HEK293 (cell line): ENCODE results near the gene SHROOM3.
A peak's percentile ranks its signal among the peaks of the same experiment; 100 is the strongest.

Experiments used
- CTCF ChIA-PET: fragments of 350-600 bp; formaldehyde crosslinking; extraction: SDS; loops from one replicate; lab custom pipeline; 2021; ENCODE audit warnings: antibody characterized with exemption; lab: Yijun Ruan, JAX
- POLR2A ChIA-PET: fragments of 300-600 bp; formaldehyde crosslinking; extraction: SDS; loops from one replicate; lab custom pipeline; 2020; ENCODE audit warnings: antibody characterized with exemption, inconsistent platforms; lab: Yijun Ruan, JAX
- H3K27ac ChIP-seq: fragments of 200-500 bp; sonication (Bioruptor generic); 2 replicates; pipeline ENCODE4 v1.5.1; 2014; ENCODE audit warnings: low read depth, low read length, control low read depth, inconsistent platforms; ENCODE audit errors: extremely low read depth
- H3K36me3 ChIP-seq, 2 experiments: fragments of 200-500 bp in 1 of 2; sonication (Bioruptor generic) in 1 of 2; 1 replicate in 1 of 2; 2 replicates in 1 of 2; pipeline ENCODE4 v1.5.1; 2014 to 2017; ENCODE audit warnings: inconsistent platforms in 2 of 2, low read length in 2 of 2; ENCODE audit not compliant: control insufficient read depth in 2 of 2, insufficient read depth in 1 of 2
- H3K4me1 ChIP-seq: fragments of 200-500 bp; sonication (Bioruptor generic); 2 replicates; pipeline ENCODE4 v1.5.1; 2014; ENCODE audit warnings: mild to moderate bottlenecking, low read length, inconsistent platforms; ENCODE audit not compliant: control insufficient read depth, insufficient read depth
- H3K4me3 ChIP-seq: 2 replicates; pipeline ENCODE4 v1.5.1; 2011; ENCODE audit warnings: low read depth, mild to moderate bottlenecking, control low read depth, low read length, moderate library complexity
- H3K9me3 ChIP-seq: fragments of 200-500 bp; sonication (Bioruptor generic); 2 replicates; pipeline ENCODE4 v1.5.1; 2014; ENCODE audit warnings: low read depth, low read length, inconsistent platforms; ENCODE audit not compliant: control insufficient read depth, insufficient read depth
- PRDM1 ChIP-seq: fragments of 450-650 bp; formaldehyde crosslinking; IDR thresholded peaks from 2 replicates; pipeline ENCODE4; 2016; ENCODE audit warnings: missing biosample characterization, missing genetic modification characterization
- SALL2 ChIP-seq: fragments of 450-650 bp; formaldehyde crosslinking; IDR thresholded peaks from 2 replicates; pipeline ENCODE4 v1.5.0; 2017; ENCODE audit warnings: missing biosample characterization, mild to moderate bottlenecking, missing genetic modification characterization, borderline replicate concordance
- SP3 ChIP-seq: fragments of 450-650 bp; formaldehyde crosslinking; IDR thresholded peaks from 2 replicates; pipeline ENCODE4 v1.5.1; 2016; ENCODE audit warnings: missing biosample characterization, missing genetic modification characterization
- YY2 ChIP-seq: fragments of 450-650 bp; formaldehyde crosslinking; IDR thresholded peaks from 2 replicates; pipeline ENCODE4 v1.5.1; 2016; ENCODE audit warnings: missing biosample characterization, missing genetic modification characterization
- ZEB2 ChIP-seq: fragments of 450-650 bp; formaldehyde crosslinking; IDR thresholded peaks from 2 replicates; pipeline ENCODE4 v1.5.1; 2016; ENCODE audit warnings: missing biosample characterization, missing genetic modification characterization
- ZNF140 ChIP-seq: fragments of 450-650 bp; formaldehyde crosslinking; IDR thresholded peaks from 2 replicates; pipeline ENCODE4 v1.5.1; 2016; ENCODE audit warnings: missing biosample characterization, missing genetic modification characterization
- ZNF394 ChIP-seq: fragments of 450-650 bp; formaldehyde crosslinking; IDR thresholded peaks from 2 replicates; pipeline ENCODE4 v1.5.1; 2016; ENCODE audit warnings: missing biosample characterization, missing genetic modification characterization, mild to moderate bottlenecking, moderate library complexity, borderline replicate concordance
- ZNF398 ChIP-seq: fragments of 450-650 bp; formaldehyde crosslinking; IDR thresholded peaks from 2 replicates; pipeline ENCODE4 v1.5.1; 2017; ENCODE audit warnings: missing biosample characterization, missing genetic modification characterization
- ZNF514 ChIP-seq: fragments of 450-650 bp; formaldehyde crosslinking; IDR thresholded peaks from 2 replicates; pipeline ENCODE4 v1.5.1; 2016; ENCODE audit warnings: missing biosample characterization, missing genetic modification characterization
- ZNF561 ChIP-seq: fragments of 450-650 bp; IDR thresholded peaks from 2 replicates; pipeline ENCODE4 v1.5.1; 2018; ENCODE audit warnings: missing biosample characterization, missing genetic modification characterization, borderline replicate concordance
- ZNF623 ChIP-seq: fragments of 450-650 bp; formaldehyde crosslinking; IDR thresholded peaks from 2 replicates; pipeline ENCODE4 v1.5.1; 2016; ENCODE audit warnings: missing biosample characterization, missing genetic modification characterization
- ZNF843 ChIP-seq: fragments of 450-650 bp; formaldehyde crosslinking; IDR thresholded peaks from 2 replicates; pipeline ENCODE4 v1.5.1; 2016; ENCODE audit warnings: missing biosample characterization, missing genetic modification characterization
- TF ChIP-seq, protein P1 (sequence below): fragments of 450-650 bp; formaldehyde crosslinking; IDR thresholded peaks from 2 replicates; pipeline ENCODE4; 2016; ENCODE audit warnings: missing biosample characterization, missing genetic modification characterization
- TF ChIP-seq, protein P2 (sequence below): fragments of 450-650 bp; formaldehyde crosslinking; IDR thresholded peaks from 2 replicates; pipeline ENCODE4 v1.5.1; 2016; ENCODE audit warnings: missing biosample characterization, missing genetic modification characterization
- TF ChIP-seq, protein P3 (sequence below): fragments of 450-650 bp; formaldehyde crosslinking; IDR thresholded peaks from 2 replicates; pipeline ENCODE4 v1.5.1; 2016; ENCODE audit warnings: missing biosample characterization, missing genetic modification characterization

SHROOM3 gene

GRCh38 chr4:76764251-76764650 is 329.2 kb downstream of the SHROOM3 start:
- Histone ChIP-seq H3K4me3 (no peak overlapping the region), H3K27ac (no peak overlapping the region), H3K36me3 (peaks cover 0 to 25% of the 10 kb centered on the region in 2 experiments; a peak in 1 of 3 replicates), H3K4me1 (no peaks in the 10 kb centered on the region), H3K9me3 (no peaks in the 10 kb centered on the region)
- ChIA-PET CTCF (interaction anchor here (0.7 to 1.3 kb wide), 4 partner anchors 9 to 245 kb away, joined by 3 to 5 read pairs (median 4); no protein-coding TSS in a partner anchor), POLR2A (no interaction called here)
- TF ChIP-seq ZNF843 (tag by site-specific recombination), result no peak
- TF ChIP-seq PRDM1 (tag by site-specific recombination), result peak; percentile 7; the same call in 1 of the 2 replicates
- TF ChIP-seq, all 188 proteins: peak for 1

- TF ChIP-seq ZNF561 (tag by site-specific recombination) (no peak), SP3 (no peak), ZNF140 (no peak), YY2 (tag by site-specific recombination) (no peak), ZEB2 (tag by site-specific recombination) (no peak), ZNF394 (tag by site-specific recombination) (no peak), ZNF623 (tag by site-specific recombination) (no peak), SALL2 (tag by site-specific recombination) (no peak), ZNF398 (no peak)
- TF ChIP-seq, protein P1, sequence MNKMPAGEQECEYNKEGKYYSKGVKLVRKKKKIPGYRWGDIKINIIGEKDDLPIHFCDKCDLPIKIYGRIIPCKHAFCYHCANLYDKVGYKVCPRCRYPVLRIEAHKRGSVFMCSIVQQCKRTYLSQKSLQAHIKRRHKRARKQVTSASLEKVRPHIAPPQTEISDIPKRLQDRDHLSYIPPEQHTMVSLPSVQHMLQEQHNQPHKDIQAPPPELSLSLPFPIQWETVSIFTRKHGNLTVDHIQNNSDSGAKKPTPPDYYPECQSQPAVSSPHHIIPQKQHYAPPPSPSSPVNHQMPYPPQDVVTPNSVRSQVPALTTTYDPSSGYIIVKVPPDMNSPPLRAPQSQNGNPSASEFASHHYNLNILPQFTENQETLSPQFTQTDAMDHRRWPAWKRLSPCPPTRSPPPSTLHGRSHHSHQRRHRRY (tag by site-specific recombination), result no peak
- TF ChIP-seq, protein P2, sequence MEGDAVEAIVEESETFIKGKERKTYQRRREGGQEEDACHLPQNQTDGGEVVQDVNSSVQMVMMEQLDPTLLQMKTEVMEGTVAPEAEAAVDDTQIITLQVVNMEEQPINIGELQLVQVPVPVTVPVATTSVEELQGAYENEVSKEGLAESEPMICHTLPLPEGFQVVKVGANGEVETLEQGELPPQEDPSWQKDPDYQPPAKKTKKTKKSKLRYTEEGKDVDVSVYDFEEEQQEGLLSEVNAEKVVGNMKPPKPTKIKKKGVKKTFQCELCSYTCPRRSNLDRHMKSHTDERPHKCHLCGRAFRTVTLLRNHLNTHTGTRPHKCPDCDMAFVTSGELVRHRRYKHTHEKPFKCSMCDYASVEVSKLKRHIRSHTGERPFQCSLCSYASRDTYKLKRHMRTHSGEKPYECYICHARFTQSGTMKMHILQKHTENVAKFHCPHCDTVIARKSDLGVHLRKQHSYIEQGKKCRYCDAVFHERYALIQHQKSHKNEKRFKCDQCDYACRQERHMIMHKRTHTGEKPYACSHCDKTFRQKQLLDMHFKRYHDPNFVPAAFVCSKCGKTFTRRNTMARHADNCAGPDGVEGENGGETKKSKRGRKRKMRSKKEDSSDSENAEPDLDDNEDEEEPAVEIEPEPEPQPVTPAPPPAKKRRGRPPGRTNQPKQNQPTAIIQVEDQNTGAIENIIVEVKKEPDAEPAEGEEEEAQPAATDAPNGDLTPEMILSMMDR, result no peak
- Histone ChIP-seq H3K4me1 (no peaks in the 10 kb centered on the region), H3K9me3 (no peaks in the 10 kb centered on the region), H3K4me3 (no peak overlapping the region), H3K36me3 (peaks cover under 1 to 17% of the 10 kb centered on the region in 2 experiments; a peak in 1 of 3 replicates), H3K27ac (no peak overlapping the region)
- ChIA-PET CTCF (interaction anchor here (0.6 to 0.7 kb wide), 2 partner anchors 8 to 22 kb away, joined by 3 read pairs; no protein-coding TSS in a partner anchor), POLR2A (interaction anchor here (0.6 kb wide), 1 partner anchor 10 kb away, joined by 4 read pairs; no protein-coding TSS in a partner anchor)
These were observed 330.6 kb downstream of the SHROOM3 start for GRCh38 chr4:76765473-76766183.

- ChIA-PET CTCF (interaction anchor here (0.6 to 0.7 kb wide), 4 partner anchors 20 to 534 kb away, joined by 3 read pairs; no protein-coding TSS in a partner anchor), POLR2A (no interaction called here)
- Histone ChIP-seq H3K4me3 (no peak overlapping the region), H3K27ac (no peak overlapping the region), H3K4me1 (no peaks in the 10 kb centered on the region), H3K36me3 (peaks cover 6 to 20% of the 10 kb centered on the region in 2 experiments; a peak in 2 of 3 replicates), H3K9me3 (no peaks in the 10 kb centered on the region)
- TF ChIP-seq, protein P3, sequence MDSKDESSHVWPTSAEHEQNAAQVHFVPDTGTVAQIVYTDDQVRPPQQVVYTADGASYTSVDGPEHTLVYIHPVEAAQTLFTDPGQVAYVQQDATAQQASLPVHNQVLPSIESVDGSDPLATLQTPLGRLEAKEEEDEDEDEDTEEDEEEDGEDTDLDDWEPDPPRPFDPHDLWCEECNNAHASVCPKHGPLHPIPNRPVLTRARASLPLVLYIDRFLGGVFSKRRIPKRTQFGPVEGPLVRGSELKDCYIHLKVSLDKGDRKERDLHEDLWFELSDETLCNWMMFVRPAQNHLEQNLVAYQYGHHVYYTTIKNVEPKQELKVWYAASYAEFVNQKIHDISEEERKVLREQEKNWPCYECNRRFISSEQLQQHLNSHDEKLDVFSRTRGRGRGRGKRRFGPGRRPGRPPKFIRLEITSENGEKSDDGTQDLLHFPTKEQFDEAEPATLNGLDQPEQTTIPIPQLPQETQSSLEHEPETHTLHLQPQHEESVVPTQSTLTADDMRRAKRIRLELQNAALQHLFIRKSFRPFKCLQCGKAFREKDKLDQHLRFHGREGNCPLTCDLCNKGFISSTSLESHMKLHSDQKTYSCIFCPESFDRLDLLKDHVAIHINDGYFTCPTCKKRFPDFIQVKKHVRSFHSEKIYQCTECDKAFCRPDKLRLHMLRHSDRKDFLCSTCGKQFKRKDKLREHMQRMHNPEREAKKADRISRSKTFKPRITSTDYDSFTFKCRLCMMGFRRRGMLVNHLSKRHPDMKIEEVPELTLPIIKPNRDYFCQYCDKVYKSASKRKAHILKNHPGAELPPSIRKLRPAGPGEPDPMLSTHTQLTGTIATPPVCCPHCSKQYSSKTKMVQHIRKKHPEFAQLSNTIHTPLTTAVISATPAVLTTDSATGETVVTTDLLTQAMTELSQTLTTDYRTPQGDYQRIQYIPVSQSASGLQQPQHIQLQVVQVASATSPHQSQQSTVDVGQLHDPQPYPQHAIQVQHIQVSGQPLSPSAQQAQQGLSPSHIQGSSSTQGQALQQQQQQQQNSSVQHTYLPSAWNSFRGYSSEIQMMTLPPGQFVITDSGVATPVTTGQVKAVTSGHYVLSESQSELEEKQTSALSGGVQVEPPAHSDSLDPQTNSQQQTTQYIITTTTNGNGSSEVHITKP, result peak; percentile 55
- no peak for TF ChIP-seq ZNF514 (tag by site-specific recombination)
- TF ChIP-seq, all 188 proteins: peak for 1
These were observed 333.0 kb downstream of the SHROOM3 start for GRCh38 chr4:76767983-76768382.
